ENCODE data around the gene ANTXR2.

The ANTXR2 gene

DNA sequence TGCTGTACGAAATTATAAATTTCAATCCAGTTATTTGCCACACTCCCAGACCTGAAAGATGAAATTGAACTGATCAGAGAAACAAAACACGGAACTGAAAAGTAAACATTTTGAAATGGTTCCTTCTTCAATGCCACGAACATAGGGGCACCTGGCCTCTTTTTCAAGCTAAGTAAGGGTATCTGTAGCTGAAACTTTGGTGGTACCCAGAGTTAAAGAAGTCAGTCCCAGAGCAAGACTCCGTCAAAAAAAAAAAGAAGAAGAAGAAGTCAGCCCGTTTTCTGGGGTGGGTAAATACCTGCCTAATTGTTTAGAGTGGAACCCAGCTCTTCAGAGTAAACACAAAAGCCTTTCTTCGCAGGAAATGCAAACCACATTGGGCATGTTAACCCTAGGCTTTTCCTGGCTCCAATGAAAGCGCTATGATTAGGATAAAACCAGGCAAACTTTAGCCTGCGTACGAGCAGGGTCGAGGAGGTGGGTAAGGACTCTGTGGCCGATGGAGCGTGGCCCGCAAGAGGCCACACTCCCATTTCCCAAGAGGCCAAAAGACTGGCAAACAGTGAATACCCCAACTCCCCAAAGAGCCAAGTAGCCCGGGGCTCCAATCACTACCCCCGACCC is 1.3 kb downstream of the ANTXR2 start:
- H2AFZ ChIP-seq (ENCODE audit: low read length), result no peak overlapping the region
- H3K27me3 ChIP-seq (replicated peaks; ENCODE audit: insufficient read depth, low read length), result no peaks in the 10 kb centered on the region
- no peaks in the 10 kb centered on the region for H3F3A ChIP-seq (ENCODE audit: insufficient read depth, low read length)
- no peak overlapping the region for H3K27ac ChIP-seq (ENCODE audit: low read length)
- no peak overlapping the region; the same call in 1 of the 2 replicates for H3K4me2 ChIP-seq (ENCODE audit: low read depth, low read length)
- no peaks in the 10 kb centered on the region for H3K36me3 ChIP-seq (replicated peaks; ENCODE audit: insufficient read depth, low read length)
- H3K4me1 ChIP-seq (ENCODE audit: low read length), result 0 out of 2 replicates have a peak, but pooled peaks cover 2% of the 10 kb centered on the region
- no peaks in the 10 kb centered on the region for H4K20me1 ChIP-seq (ENCODE audit: insufficient read depth, low read length)
- no peak for DNase-seq
- H3K4me3 ChIP-seq (ENCODE audit: low read length), result no peak overlapping the region
- H3K79me2 ChIP-seq (ENCODE audit: low read length), result no peaks in the 10 kb centered on the region
- no peaks in the 10 kb centered on the region for H3K9me3 ChIP-seq (replicated peaks; ENCODE audit: insufficient read depth, low read length)
- H3K9me2 ChIP-seq (replicated peaks; ENCODE audit: insufficient read depth, low read length), result no peaks in the 10 kb centered on the region
- no peak for TF ChIP-seq EZH2phosphoT487 (IDR thresholded peaks at IDR 0.05; ENCODE audit: low read length)
- TF ChIP-seq, protein P1, sequence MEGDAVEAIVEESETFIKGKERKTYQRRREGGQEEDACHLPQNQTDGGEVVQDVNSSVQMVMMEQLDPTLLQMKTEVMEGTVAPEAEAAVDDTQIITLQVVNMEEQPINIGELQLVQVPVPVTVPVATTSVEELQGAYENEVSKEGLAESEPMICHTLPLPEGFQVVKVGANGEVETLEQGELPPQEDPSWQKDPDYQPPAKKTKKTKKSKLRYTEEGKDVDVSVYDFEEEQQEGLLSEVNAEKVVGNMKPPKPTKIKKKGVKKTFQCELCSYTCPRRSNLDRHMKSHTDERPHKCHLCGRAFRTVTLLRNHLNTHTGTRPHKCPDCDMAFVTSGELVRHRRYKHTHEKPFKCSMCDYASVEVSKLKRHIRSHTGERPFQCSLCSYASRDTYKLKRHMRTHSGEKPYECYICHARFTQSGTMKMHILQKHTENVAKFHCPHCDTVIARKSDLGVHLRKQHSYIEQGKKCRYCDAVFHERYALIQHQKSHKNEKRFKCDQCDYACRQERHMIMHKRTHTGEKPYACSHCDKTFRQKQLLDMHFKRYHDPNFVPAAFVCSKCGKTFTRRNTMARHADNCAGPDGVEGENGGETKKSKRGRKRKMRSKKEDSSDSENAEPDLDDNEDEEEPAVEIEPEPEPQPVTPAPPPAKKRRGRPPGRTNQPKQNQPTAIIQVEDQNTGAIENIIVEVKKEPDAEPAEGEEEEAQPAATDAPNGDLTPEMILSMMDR (IDR thresholded peaks at IDR 0.05; ENCODE audit: low read length), result no peak
- no peak for TF ChIP-seq EZH2 (optimal IDR thresholded peaks at IDR 0.05; ENCODE audit: low read depth, low read length)
- H3K9ac ChIP-seq (ENCODE audit: low read length), result no peak overlapping the region

DNA sequence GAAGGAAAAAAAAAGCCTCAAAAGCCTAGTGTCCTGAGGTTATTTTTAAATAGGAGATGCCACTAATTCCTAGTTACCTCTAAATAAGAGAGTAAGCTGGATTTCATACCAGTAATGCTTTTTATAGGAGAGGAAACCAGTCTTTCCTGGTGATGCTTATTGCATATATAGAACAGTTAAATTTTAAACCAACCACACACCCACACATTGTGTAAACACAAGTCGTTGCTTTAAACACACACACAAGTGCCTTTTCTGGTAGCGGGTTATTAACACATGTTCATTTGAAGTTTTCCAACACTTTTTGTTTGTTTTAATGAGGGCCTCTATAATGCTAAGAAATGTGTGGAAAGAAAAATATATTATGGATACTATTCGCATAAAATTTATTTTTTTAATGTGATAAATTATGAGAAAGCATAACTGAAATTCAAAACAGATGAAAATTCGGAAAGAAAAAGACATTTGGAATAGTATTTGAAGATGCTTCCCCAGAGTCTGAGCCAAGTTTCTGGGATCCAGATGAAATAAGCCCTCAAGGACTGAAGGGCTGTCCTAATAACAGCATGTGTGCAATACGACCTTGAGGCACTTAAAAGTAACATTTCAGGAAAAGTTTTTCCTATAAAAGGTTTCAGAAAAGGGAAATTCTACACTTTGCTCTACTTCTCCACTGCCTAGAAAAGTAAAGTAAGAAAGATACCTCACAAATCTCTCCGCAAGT is 2.0 kb downstream of the ANTXR2 start:
- Histone ChIP-seq H4K20me1 (ENCODE audit: insufficient read depth, low read length) (no peaks in the 10 kb centered on the region), H3K4me1 (ENCODE audit: low read length) (0 out of 2 replicates have a peak, but pooled peaks cover 2% of the 10 kb centered on the region), H3K4me2 (ENCODE audit: low read depth, low read length) (no peak overlapping the region), H3K4me3 (ENCODE audit: low read length) (no peak overlapping the region), H3K36me3 (replicated peaks; ENCODE audit: insufficient read depth, low read length) (no peaks in the 10 kb centered on the region), H3K9me3 (replicated peaks; ENCODE audit: insufficient read depth, low read length) (no peaks in the 10 kb centered on the region), H3K9me2 (replicated peaks; ENCODE audit: insufficient read depth, low read length) (no peaks in the 10 kb centered on the region), H2AFZ (ENCODE audit: low read length) (no peak overlapping the region), H3K79me2 (ENCODE audit: low read length) (no peaks in the 10 kb centered on the region), H3F3A (ENCODE audit: insufficient read depth, low read length) (no peaks in the 10 kb centered on the region), H3K27ac (ENCODE audit: low read length) (no peak overlapping the region), H3K27me3 (replicated peaks; ENCODE audit: insufficient read depth, low read length) (no peaks in the 10 kb centered on the region), H3K9ac (ENCODE audit: low read length) (no peak overlapping the region)
- TF ChIP-seq, protein P1 (IDR thresholded peaks at IDR 0.05; ENCODE audit: low read length), result no peak
- no peak for TF ChIP-seq EZH2 (optimal IDR thresholded peaks at IDR 0.05; ENCODE audit: low read depth, low read length)
- no peak for TF ChIP-seq EZH2phosphoT487 (IDR thresholded peaks at IDR 0.05; ENCODE audit: low read length)
- DNase-seq, result no peak

DNA sequence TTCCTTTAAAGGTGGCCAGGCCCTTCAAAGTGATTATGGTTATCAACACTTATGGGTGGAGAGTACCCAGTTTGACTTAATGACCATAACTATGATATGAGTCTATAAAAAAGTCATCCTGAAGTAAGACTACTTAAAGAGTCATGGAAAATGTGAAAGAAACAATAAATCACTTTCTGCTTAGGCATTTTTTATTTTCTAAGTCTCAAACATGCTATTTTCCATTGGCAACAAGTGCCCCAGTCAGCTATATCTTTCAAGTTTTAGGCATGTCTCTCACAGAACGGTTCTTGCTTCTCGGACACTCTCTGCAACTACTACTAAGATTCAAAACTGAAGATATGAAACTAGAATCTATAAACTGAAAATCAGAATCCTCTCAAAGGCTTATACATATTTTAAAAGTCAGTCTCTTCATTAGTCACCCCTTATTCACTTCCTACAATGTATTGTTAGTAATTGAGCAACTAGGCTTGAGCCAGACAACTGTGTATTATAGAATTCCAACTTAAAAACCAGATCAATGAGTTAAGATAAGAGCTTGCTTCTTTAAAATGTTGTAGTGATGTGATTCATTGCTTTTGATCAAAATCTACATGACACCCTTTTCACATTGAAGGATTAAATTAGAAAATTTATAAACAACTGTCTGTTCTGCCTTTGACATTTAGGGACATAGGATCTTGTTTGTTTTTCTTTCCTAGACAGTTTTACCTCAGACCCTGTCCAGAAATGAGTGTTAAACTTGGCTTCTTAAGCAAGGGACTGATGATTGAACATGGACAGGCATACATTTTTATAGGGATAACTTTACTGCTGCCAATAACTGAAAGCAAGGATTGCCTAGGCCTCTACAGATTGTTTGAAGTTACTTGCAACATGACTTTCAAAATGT is 2.9 kb downstream of the ANTXR2 start:
- Histone ChIP-seq H3K4me3 (ENCODE audit: low read length) (no peak overlapping the region), H4K20me1 (ENCODE audit: insufficient read depth, low read length) (no peaks in the 10 kb centered on the region), H3K27ac (ENCODE audit: low read length) (no peak overlapping the region), H3K9ac (ENCODE audit: low read length) (no peak overlapping the region), H3K36me3 (replicated peaks; ENCODE audit: insufficient read depth, low read length) (no peaks in the 10 kb centered on the region), H3K4me1 (ENCODE audit: low read length) (0 out of 2 replicates have a peak, but pooled peaks cover 2% of the 10 kb centered on the region), H3K9me2 (replicated peaks; ENCODE audit: insufficient read depth, low read length) (no peaks in the 10 kb centered on the region), H3K9me3 (replicated peaks; ENCODE audit: insufficient read depth, low read length) (no peaks in the 10 kb centered on the region), H2AFZ (ENCODE audit: low read length) (no peak overlapping the region), H3K4me2 (ENCODE audit: low read depth, low read length) (no peak overlapping the region), H3F3A (ENCODE audit: insufficient read depth, low read length) (no peaks in the 10 kb centered on the region), H3K27me3 (replicated peaks; ENCODE audit: insufficient read depth, low read length) (no peaks in the 10 kb centered on the region), H3K79me2 (ENCODE audit: low read length) (no peaks in the 10 kb centered on the region)
- no peak for DNase-seq
- TF ChIP-seq EZH2 (optimal IDR thresholded peaks at IDR 0.05; ENCODE audit: low read depth, low read length), result no peak
- TF ChIP-seq, protein P1 (IDR thresholded peaks at IDR 0.05; ENCODE audit: low read length), result no peak
- no peak for TF ChIP-seq EZH2phosphoT487 (IDR thresholded peaks at IDR 0.05; ENCODE audit: low read length)

Data from MM.1S (cell line).